ENCODE results near the gene PCDHGC3. TPM values are rescaled to one million over a fixed set of nuclear protein-coding genes. Genes with fewer than 3 reads are reported as not detected.

Gene PCDHGC3
- total and polyA plus RNA-seq, 9 of the 15 experiments (the other 6 are each of a cell fraction or from before 2014, with no cell fraction given): 0.07 TPM; not detected in 8

DNA sequence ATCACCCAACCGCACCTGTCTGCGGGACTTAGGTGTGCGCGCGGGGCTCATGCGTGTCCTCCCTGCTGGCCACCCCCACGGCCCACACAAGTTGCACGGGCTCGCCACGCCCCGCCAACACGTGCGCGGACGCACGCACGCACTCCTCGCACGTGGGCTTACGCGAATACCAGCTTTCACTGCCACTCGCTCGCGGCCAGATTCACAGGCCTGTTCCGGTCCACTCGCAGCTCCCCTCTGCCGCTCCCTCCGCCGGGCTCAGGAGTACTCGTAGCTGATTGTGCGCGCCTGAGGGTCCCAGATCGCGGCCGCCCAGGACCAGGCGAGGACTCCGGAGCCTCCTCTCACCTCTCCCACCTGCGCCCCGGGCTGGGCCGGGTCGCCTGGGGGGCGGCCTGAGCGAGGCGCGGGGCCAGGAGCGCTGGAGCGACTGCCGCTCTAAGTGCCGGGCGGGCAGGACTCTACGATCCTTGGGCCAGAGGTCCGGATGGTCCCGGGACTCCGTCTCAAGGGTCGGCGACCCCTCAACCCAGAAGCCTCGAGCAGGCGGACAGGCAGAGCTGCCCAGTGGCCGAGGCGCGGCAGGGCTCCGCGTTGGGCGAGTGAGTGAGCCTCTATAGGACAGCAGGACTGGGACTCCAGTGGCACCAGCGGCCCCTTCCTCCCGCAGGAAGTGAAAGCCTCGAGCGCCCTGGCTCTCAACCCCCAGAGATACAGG is 16.6 kb downstream of the PCDHGC3 start (continued):
- TF ChIP-seq, protein P1, sequence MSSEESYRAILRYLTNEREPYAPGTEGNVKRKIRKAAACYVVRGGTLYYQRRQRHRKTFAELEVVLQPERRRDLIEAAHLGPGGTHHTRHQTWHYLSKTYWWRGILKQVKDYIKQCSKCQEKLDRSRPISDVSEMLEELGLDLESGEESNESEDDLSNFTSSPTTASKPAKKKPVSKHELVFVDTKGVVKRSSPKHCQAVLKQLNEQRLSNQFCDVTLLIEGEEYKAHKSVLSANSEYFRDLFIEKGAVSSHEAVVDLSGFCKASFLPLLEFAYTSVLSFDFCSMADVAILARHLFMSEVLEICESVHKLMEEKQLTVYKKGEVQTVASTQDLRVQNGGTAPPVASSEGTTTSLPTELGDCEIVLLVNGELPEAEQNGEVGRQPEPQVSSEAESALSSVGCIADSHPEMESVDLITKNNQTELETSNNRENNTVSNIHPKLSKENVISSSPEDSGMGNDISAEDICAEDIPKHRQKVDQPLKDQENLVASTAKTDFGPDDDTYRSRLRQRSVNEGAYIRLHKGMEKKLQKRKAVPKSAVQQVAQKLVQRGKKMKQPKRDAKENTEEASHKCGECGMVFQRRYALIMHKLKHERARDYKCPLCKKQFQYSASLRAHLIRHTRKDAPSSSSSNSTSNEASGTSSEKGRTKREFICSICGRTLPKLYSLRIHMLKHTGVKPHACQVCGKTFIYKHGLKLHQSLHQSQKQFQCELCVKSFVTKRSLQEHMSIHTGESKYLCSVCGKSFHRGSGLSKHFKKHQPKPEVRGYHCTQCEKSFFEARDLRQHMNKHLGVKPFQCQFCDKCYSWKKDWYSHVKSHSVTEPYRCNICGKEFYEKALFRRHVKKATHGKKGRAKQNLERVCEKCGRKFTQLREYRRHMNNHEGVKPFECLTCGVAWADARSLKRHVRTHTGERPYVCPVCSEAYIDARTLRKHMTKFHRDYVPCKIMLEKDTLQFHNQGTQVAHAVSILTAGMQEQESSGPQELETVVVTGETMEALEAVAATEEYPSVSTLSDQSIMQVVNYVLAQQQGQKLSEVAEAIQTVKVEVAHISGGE (CRISPR knock-in tag; IDR thresholded peaks at IDR 0.05): no peak

DNA sequence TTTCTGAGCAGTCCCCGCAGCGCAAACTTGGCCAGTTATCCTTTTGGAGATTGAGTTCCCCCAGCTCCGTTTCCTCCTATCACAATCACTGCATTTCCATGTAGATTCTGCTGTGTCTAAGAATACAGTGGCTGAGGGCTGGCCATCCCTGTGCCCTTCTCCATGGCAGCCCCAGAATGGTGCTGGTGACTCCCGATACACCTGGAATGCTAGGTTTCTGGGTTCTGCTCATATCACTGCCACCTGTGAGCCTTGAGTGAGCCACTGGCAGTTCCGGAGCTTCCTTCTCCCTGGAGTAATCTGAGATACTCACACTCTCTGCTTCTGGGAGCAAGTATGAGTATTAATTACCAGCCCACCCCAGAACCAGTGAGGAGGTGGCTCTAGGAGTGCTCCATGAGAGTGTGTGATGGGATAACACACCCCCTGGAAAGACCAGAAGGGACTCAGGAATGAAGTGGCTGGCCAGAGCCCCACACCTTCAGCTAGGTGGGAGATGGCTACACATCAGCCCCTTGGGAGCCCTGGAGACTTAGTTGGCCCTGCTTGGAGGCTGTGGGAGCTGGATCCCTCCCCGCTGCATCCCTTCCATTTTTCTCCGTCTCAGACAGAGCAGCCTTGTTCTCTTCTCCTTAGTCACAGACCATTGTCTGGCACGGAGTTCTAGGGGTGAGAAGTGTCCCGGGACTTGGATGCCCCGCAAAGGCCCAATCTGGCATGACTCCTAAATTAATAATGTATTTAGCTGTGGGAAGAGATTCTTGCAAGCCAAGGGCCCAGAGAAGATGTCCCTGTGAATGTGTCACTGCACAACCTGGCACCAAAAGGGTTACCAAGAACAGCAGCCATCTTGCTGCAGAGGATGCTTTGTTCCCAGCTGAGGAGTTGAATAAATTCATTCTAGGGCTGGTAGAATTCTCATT is 18.0 kb downstream of the PCDHGC3 start:
- Histone ChIP-seq H2AFZ (ENCODE audit: low read depth, low read length) (no peak overlapping the region), H3K27me3 (ENCODE audit: control insufficient read depth in 2 of 2, insufficient read depth in 2 of 2, low read length in 2 of 2) (peaks cover 33 to 76% of the 10 kb centered on the region in 2 experiments), H3K4me1 (replicated peaks in 1 of 2; ENCODE audit: control insufficient read depth in 2 of 2, insufficient read depth in 2 of 2, low read length in 2 of 2) (peaks cover 0 to 15% of the 10 kb centered on the region in 2 experiments; a peak in 2 of 5 replicates), H3K4me3 (no peak overlapping the region), H3K36me3 (ENCODE audit: control insufficient read depth, insufficient read depth, low read length) (no peaks in the 10 kb centered on the region), H3K9ac (ENCODE audit: insufficient read depth in 1 of 2, low read depth in 2 of 2, low read length in 2 of 2) (no peak overlapping the region), H3K27ac (ENCODE audit: extremely low read depth, low read depth, low read length) (no peak overlapping the region), H3K9me3 (replicated peaks; ENCODE audit: control insufficient read depth, insufficient read depth, low read depth, low read length) (no peaks in the 10 kb centered on the region), H3K79me2 (ENCODE audit: control insufficient read depth, insufficient read depth, low read length) (no peaks in the 10 kb centered on the region), H3K4me2 (ENCODE audit: insufficient read depth, low read length) (no peak overlapping the region), H3K9me1 (ENCODE audit: control insufficient read depth, insufficient read depth, low read length) (no peaks in the 10 kb centered on the region), H4K20me1 (replicated peaks; ENCODE audit: control insufficient read depth, insufficient read depth, low read length) (0 out of 2 replicates have a peak, but pooled peaks cover 5% of the 10 kb centered on the region)
- WGBS (ENCODE audit: insufficient coverage, low coverage, missing lambda C conversion rate): 1% methylated on average over 9 of the region's 10 CpGs
- intact Hi-C loops (cut with micrococcal nuclease) (no loop called here), in situ Hi-C loops (cut with MboI) (no loop called here)
- no TSS peak for BruUV-seq (replicated peaks)
- DNase-seq (ENCODE audit: extremely low read depth in 1 of 4, low spot score in 3 of 4) (no peak), FAIRE-seq (no peak), ATAC-seq (no peak)
- CTCF ChIA-PET (ENCODE audit: low intra/inter-chr PET ratio): no interaction called here
- POLR2A ChIA-PET: interaction anchor here (0.6 to 1.5 kb wide), 3 partner anchors 13 to 63 kb away, joined by 3 to 5 read pairs (median 4); partner anchors contain the start of gene PCDHGA12
- TF ChIP-seq ERF (CRISPR knock-in tag; IDR thresholded peaks at IDR 0.05) (no peak), ZBTB8A (IDR thresholded peaks at IDR 0.05; ENCODE audit: partially characterized antibody) (no peak), HDAC2 (IDR thresholded peaks at IDR 0.05) (no peak), PHB2 (IDR thresholded peaks at IDR 0.05; ENCODE audit: low read depth) (no peak), MAFG (tag; conservative IDR thresholded peaks at IDR 0.05) (no peak), HDAC6 (IDR thresholded peaks at IDR 0.05; ENCODE audit: low read depth, low read length) (no peak), POLR2AphosphoS2 (IDR thresholded peaks at IDR 0.05; ENCODE audit: low read length) (no peak), MCM2 (IDR thresholded peaks at IDR 0.05; ENCODE audit: low read depth) (no peak), ZSCAN32 (CRISPR knock-in tag; IDR thresholded peaks at IDR 0.05) (no peak), ZNF124 (CRISPR knock-in tag; IDR thresholded peaks at IDR 0.05) (no peak)
- TF ChIP-seq, protein P2, sequence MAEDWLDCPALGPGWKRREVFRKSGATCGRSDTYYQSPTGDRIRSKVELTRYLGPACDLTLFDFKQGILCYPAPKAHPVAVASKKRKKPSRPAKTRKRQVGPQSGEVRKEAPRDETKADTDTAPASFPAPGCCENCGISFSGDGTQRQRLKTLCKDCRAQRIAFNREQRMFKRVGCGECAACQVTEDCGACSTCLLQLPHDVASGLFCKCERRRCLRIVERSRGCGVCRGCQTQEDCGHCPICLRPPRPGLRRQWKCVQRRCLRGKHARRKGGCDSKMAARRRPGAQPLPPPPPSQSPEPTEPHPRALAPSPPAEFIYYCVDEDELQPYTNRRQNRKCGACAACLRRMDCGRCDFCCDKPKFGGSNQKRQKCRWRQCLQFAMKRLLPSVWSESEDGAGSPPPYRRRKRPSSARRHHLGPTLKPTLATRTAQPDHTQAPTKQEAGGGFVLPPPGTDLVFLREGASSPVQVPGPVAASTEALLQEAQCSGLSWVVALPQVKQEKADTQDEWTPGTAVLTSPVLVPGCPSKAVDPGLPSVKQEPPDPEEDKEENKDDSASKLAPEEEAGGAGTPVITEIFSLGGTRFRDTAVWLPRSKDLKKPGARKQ (CRISPR knock-in tag; IDR thresholded peaks at IDR 0.05): no peak
